Left lung (tissue), 10 donors: ENCODE results near the gene KBTBD3. TPM values are rescaled to one million over a fixed set of nuclear protein-coding genes. Genes with fewer than 3 reads are reported as not detected.

ENCODE experiments used
- ATAC-seq: fragments of 200-7000 bp; cut with Tn5 transposase; one replicate; pipeline ENCODE4 v1.9.1; 2020; ENCODE audit warnings: moderate library complexity
- DNase-seq, 4 donors: peaks; one replicate each; pipeline ENCODE4 v3.0.0-alpha.2; 2013 to 2020
- H3K27ac ChIP-seq, 2 donors: fragments of 200-600 bp; sonication (generic) in 1 of 2; one replicate each; pipeline versions ENCODE4 v1.5.0 to v1.8.0; 2020 to 2021
- H3K27me3 ChIP-seq, 2 donors: fragments of 200-600 bp; sonication (generic) in 1 of 2; one replicate each; pipeline versions ENCODE4 v1.5.0 to v1.8.0; 2020 to 2021
- H3K36me3 ChIP-seq, 2 donors: fragments of 200-600 bp; sonication (generic) in 1 of 2; one replicate each; pipeline versions ENCODE4 v1.5.0 to v1.8.0; 2020 to 2021
- H3K4me1 ChIP-seq, 2 donors: fragments of 200-600 bp; one replicate each; pipeline ENCODE4 v1.8.0; 2021
- H3K4me3 ChIP-seq, 2 donors: fragments of 200-600 bp; sonication (generic) in 1 of 2; one replicate each; pipeline versions ENCODE4 v1.5.0 to v1.8.0; 2020 to 2021; ENCODE audit warnings: mild to moderate bottlenecking in 1 of 2
- H3K9me3 ChIP-seq, 2 donors: fragments of 200-600 bp; sonication (generic) in 1 of 2; one replicate each; pipeline versions ENCODE4 v1.5.0 to v1.8.0; 2020 to 2021
- intact Hi-C, 2 donors: fragments of 100-400 bp; cut with DNase I; formaldehyde crosslinking; loops; one replicate each; pipeline versions ENCODE4 v1.11.2 to v1.14.2; 2022
- polyA plus RNA-seq, 6 donors: library from polyadenylated mRNA; unstranded; fragments of 120-200 nt; gene quantifications; one replicate each; pipeline ENCODE4 v1.2.1, GENCODE V29; 2013; ENCODE audit not compliant: insufficient read length in 6 of 6
- total RNA-seq, 2 donors: library from RNA; stranded (reverse); fragmentation: NEBNext Ultra II Directional; extraction: Animal tissue kit (Norgen Biotek cat#: 25700); gene quantifications; one replicate each; pipeline ENCODE4 v1.2.1, GENCODE V29; 2021
- TF ChIP-seq, protein P1 (sequence below), 2 donors: fragments of 200-600 bp; sonication (generic) in 1 of 2; IDR thresholded peaks; one replicate each; pipeline versions ENCODE4 v1.5.0 to v1.8.0; 2021; ENCODE audit warnings: antibody characterized with exemption in 2 of 2
- donor health status: DM: no; HTN: yes; CAD: no.
- donor health status: DM: no; HTN: no; CAD: no.

KBTBD3 gene
- total and polyA plus RNA-seq, 8 donors: 5.4 to 9.0 (median 7.4) TPM

GRCh38 chr11:106030609-106031008 is 46.5 kb downstream of the KBTBD3 start:
- Histone ChIP-seq H3K27me3 (no peaks in the 10 kb centered on the region), H3K4me3 (no peak overlapping the region), H3K4me1 (no peaks in the 10 kb centered on the region), H3K9me3 (peaks cover 0 to 1% of the 10 kb centered on the region in 2 donors), H3K36me3 (no peaks in the 10 kb centered on the region), H3K27ac (no peak overlapping the region)
- DNase-seq (no peak), ATAC-seq (no peak)
- TF ChIP-seq, protein P1, sequence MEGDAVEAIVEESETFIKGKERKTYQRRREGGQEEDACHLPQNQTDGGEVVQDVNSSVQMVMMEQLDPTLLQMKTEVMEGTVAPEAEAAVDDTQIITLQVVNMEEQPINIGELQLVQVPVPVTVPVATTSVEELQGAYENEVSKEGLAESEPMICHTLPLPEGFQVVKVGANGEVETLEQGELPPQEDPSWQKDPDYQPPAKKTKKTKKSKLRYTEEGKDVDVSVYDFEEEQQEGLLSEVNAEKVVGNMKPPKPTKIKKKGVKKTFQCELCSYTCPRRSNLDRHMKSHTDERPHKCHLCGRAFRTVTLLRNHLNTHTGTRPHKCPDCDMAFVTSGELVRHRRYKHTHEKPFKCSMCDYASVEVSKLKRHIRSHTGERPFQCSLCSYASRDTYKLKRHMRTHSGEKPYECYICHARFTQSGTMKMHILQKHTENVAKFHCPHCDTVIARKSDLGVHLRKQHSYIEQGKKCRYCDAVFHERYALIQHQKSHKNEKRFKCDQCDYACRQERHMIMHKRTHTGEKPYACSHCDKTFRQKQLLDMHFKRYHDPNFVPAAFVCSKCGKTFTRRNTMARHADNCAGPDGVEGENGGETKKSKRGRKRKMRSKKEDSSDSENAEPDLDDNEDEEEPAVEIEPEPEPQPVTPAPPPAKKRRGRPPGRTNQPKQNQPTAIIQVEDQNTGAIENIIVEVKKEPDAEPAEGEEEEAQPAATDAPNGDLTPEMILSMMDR (IDR thresholded peaks at IDR 0.05): no peak
- intact Hi-C loops: no loop called here

- ATAC-seq (no peak), DNase-seq (no peak)
- Histone ChIP-seq H3K4me3 (peak overlapping the region; percentile 84 to 92), H3K9me3 (peaks cover 0 to 1% of the 10 kb centered on the region in 2 donors), H3K36me3 (no peaks in the 10 kb centered on the region), H3K27me3 (no peaks in the 10 kb centered on the region), H3K27ac (peak overlapping the region; percentile 74 to 83), H3K4me1 (peaks cover 0 to 26% of the 10 kb centered on the region in 2 donors)
- TF ChIP-seq, protein P1 (IDR thresholded peaks at IDR 0.05): no peak
- intact Hi-C loops: no loop called here
Observed at GRCh38 chr11:106022795-106023275, 54.3 kb downstream of the KBTBD3 start.

GRCh38 chr11:106021967-106022794 is 55.0 kb downstream of the KBTBD3 start, which contains the start of gene MSANTD4:
Gene MSANTD4, minus strand, starts transcription at chr11:106022240. Its CDS starts 11,323 bp downstream, at chr11:106010917.
- H3K27ac ChIP-seq: peak within 1 kb of the TSS; percentile 74 to 83
- TF ChIP-seq, protein P1 (IDR thresholded peaks at IDR 0.05): no peak
- no peaks in the 10 kb centered on the region for H3K36me3 ChIP-seq
- DNase-seq (peak; percentile 96 to 99 (median 98)), ATAC-seq (peak; percentile 99)
- intact Hi-C loops: no loop called here
- H3K4me1 ChIP-seq: peaks cover 0 to 26% of the 10 kb centered on the region in 2 donors
- H3K27me3 ChIP-seq: no peaks in the 10 kb centered on the region
- H3K9me3 ChIP-seq: peaks cover 0 to 1% of the 10 kb centered on the region in 2 donors
- peak within 1 kb of the TSS; percentile 84 to 92 for H3K4me3 ChIP-seq

DNA sequence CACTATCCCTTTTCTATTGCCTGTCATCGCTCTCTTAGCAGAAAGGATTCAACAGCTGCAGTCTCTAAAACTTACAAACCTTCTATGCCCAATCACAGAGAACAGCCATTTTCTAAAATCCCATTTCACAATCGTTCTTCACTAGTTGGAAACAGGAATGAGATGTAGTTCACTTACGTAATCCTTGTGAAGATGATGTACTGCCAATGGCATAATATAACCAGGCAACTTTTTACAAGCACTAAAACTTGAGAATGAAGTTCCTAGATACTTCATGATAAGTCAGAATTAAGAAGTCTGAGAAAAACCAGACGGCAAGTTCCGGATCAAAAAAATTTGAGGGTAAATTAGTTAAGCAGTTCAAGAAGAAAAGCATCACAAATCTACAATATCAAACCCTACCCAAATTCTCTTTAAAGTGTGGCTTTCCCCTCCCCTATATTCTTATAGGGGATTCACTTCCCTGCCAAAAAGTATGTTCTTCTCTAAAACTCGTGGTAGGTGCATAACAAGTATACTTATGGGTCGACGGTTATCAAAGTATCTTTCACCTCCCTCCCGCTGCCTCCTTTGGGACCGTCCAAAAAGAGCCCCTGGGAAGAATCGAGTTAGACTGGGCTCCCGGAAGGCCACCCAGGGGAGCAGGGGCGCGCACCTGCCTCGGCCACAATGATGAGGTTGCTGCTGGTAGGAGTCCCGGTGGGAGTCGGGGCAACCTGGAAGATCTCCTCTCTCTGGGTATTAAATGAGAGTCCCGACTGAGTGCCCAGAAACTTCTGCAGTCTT is 55.8 kb downstream of the KBTBD3 start:
- intact Hi-C loops: no loop called here

More for the DNA sequence above, 55.8 kb downstream of the KBTBD3 start:
- Histone ChIP-seq H3K4me1 (peaks cover 0 to 26% of the 10 kb centered on the region in 2 donors), H3K27me3 (no peaks in the 10 kb centered on the region), H3K27ac (peak overlapping the region; percentile 74 to 83), H3K9me3 (peaks cover 0 to 1% of the 10 kb centered on the region in 2 donors), H3K36me3 (no peaks in the 10 kb centered on the region), H3K4me3 (peak overlapping the region; percentile 84 to 92)
- TF ChIP-seq, protein P1 (IDR thresholded peaks at IDR 0.05): no peak
- ATAC-seq (peak; percentile 10), DNase-seq (peak in 1 of 4 donors; percentile 49)
